ENCODE measurements around the gene APOBEC3B. TPM values are rescaled to one million over a fixed set of nuclear protein-coding genes. Genes with fewer than 3 reads are reported as not detected.

Gene APOBEC3B
- total and polyA plus RNA-seq, 2 of the 8 experiments (the other 6 are each of a cell fraction or from before 2014, with no cell fraction given): 14.2 to 74.9 TPM

DNA sequence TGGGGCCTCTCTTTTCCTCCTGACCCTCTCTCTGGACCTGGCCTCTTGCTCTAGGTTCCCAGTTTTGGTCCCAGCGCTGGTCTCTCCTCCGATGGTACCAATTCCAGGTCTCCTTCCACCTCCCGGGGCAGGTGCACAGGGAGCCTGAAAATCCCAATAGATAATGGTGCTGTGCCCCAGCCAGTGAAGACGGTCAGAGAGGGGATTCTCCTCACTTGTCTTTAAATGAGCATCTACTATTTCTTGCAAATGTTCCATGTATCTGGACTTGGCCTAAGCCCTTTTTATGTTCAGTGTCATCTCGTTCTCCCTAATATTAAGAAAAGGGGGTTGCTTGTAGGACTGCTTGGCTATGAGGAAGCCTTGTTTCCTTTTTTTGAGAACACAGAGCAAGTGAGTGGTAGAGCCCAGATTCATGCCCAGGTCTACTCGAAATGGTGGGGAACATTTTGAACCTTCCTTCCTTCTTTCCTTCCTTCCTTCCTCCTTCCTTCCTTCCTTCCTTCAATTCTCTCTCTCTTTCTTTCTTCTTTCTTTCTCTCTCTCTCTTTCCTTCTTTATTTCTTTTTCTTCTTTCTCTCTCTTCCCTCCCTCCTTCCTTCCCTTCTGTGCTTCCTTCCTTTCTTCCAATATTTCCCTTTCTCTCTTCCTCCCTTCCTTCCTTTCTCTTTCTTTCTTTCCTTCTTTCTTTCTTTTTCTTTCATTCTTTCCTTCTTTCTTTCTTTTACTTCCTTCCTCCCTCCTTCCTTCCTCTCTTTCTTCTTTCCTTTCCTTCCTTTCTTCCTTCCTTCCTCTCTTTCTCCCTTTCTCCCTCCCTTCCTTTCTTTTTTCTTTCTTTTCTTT, 24.1 kb upstream of the APOBEC3B start:
- Histone ChIP-seq H4K8ac (ENCODE audit: extremely low read depth, insufficient read depth, low read length) (no peak overlapping the region), H2AFZ (ENCODE audit: low read length) (no peak overlapping the region), H3K4me3 (ENCODE audit: extremely low read depth in 1 of 4, insufficient read depth in 2 of 4, low read depth in 3 of 4, low read length in 4 of 4) (no peak overlapping the region), H2BK5ac (ENCODE audit: low read depth, low read length) (no peak overlapping the region), H3K4me1 (replicated peaks in 1 of 4; ENCODE audit: control insufficient read depth in 3 of 4, insufficient read depth in 4 of 4, low read length in 3 of 4) (no peaks in the 10 kb centered on the region), H2BK20ac (ENCODE audit: low read length) (no peak overlapping the region), H3K56ac (replicated peaks; ENCODE audit: insufficient read length, low read depth, low read length) (no peak overlapping the region), H3K27ac (ENCODE audit: low read depth, low read length) (no peak overlapping the region), H3K14ac (ENCODE audit: insufficient read length) (no peak overlapping the region), H3K36me3 (ENCODE audit: control insufficient read depth in 2 of 4, insufficient read depth in 4 of 4, low read length in 3 of 4) (no peaks in the 10 kb centered on the region), H3K4me2 (ENCODE audit: insufficient read depth in 1 of 2, low read depth in 2 of 2, low read length in 2 of 2) (no peak overlapping the region), H4K91ac (replicated peaks; ENCODE audit: insufficient read length, low read length) (no peak overlapping the region), H4K5ac (ENCODE audit: insufficient read length, low read depth, low read length) (no peak overlapping the region), H3K9ac (replicated peaks in 1 of 4; ENCODE audit: extremely low read depth in 1 of 4, low read depth in 3 of 4, low read length in 3 of 4) (no peak overlapping the region), H3K4ac (replicated peaks; ENCODE audit: insufficient read length, low read depth, low read length) (no peak overlapping the region), H4K20me1 (replicated peaks in 1 of 2; ENCODE audit: control insufficient read depth in 1 of 2, insufficient read depth in 2 of 2, low read length in 2 of 2) (no peaks in the 10 kb centered on the region), H2BK15ac (ENCODE audit: low read length) (no peak overlapping the region), H3K27me3 (replicated peaks in 1 of 4; ENCODE audit: control insufficient read depth in 3 of 4, extremely low read depth in 1 of 4, insufficient read depth in 3 of 4, low read length in 3 of 4) (no peaks in the 10 kb centered on the region; a peak in 1 of 7 replicates), H3K23me2 (ENCODE audit: low read depth, low read length) (no peaks in the 10 kb centered on the region), H2AK5ac (ENCODE audit: low read depth, low read length) (no peak overlapping the region), H2BK12ac (ENCODE audit: low read depth, low read length) (no peak overlapping the region), H3K79me2 (ENCODE audit: control insufficient read depth in 1 of 2, insufficient read depth in 2 of 2, low read length in 2 of 2) (no peaks in the 10 kb centered on the region), H2BK120ac (replicated peaks; ENCODE audit: low read depth, low read length) (no peak overlapping the region), H3K9me3 (ENCODE audit: insufficient read depth in 2 of 2, low read depth in 1 of 2, low read length in 1 of 2) (no peaks in the 10 kb centered on the region), H3K79me1 (ENCODE audit: low read depth, low read length) (no peaks in the 10 kb centered on the region), H3K23ac (ENCODE audit: insufficient read length) (no peak overlapping the region), H3K18ac (ENCODE audit: extremely low read depth, low read length) (no peak overlapping the region)
- no peak for DNase-seq (ENCODE audit: low read depth in 1 of 2, low spot score in 2 of 2)
- ChIA-PET CTCF (ENCODE audit: partially characterized antibody) (no interaction called here), POLR2A (ENCODE audit: partially characterized antibody) (no interaction called here)
- no peak for FAIRE-seq
- 89% methylated on average over 6 of the region's 6 CpGs; no CpG with 5 or more reads in 1 of the 2 experiments for WGBS, 2 experiments (ENCODE audit: extremely low coverage in 1 of 2, insufficient coverage in 1 of 2, insufficient read length in 1 of 2, insufficient replicate concordance in 2 of 2, low coverage in 1 of 2, low lambda C conversion rate in 2 of 2, missing lambda C conversion rate in 1 of 2)
- TF ChIP-seq SIN3A (conservative IDR thresholded peaks at IDR 0.05 in 1 of 2, IDR thresholded peaks at IDR 0.05 in 1 of 2; ENCODE audit: low read depth in 1 of 2, low read length in 2 of 2) (no peak), KDM1A (IDR thresholded peaks at IDR 0.05; ENCODE audit: borderline replicate concordance, low read length) (no peak), MAFK (IDR thresholded peaks at IDR 0.05; ENCODE audit: low read depth, low read length) (no peak)
